Measurements from ENCODE around the gene ADCY10. TPM values are rescaled to one million over a fixed set of nuclear protein-coding genes. Genes with fewer than 3 reads are reported as not detected.

ADCY10 gene
- total RNA-seq, 1 experiment from 2014 or later = 0.20 TPM

GRCh38 chr1:167876597-167877175 is 37.2 kb downstream of the ADCY10 start:
- Mint-ChIP-seq H3K4me1 (peaks cover 10% of the 10 kb centered on the region in 2 experiments), H3K4me3 (no peak overlapping the region), H3K36me3 (ENCODE audit: insufficient read depth in 1 of 3, low read depth in 3 of 3) (no peaks in the 10 kb centered on the region), H3K9me3 (no peaks in the 10 kb centered on the region), H3K27me3 (ENCODE audit: low read depth) (no peaks in the 10 kb centered on the region), H3K27ac (no peak overlapping the region)
- no CpG with 5 or more reads among the region's 3 CpGs for WGBS (ENCODE audit: extremely low coverage, insufficient read length, low lambda C conversion rate)
- Histone ChIP-seq H4K8ac (replicated peaks; ENCODE audit: insufficient read length, low read depth, low read length) (no peak overlapping the region), H2AFZ (ENCODE audit: low read length) (no peak overlapping the region), H2BK20ac (ENCODE audit: low read depth, low read length, poor library complexity, severe bottlenecking) (no peak overlapping the region), H3K4me2 (ENCODE audit: insufficient read depth, insufficient read length, low read length) (no peak overlapping the region), H3K14ac (ENCODE audit: insufficient read depth, low read length) (no peak overlapping the region), H2BK5ac (ENCODE audit: insufficient read length, low read length) (no peak overlapping the region), H3K23ac (ENCODE audit: insufficient read length, low read depth, low read length) (no peak overlapping the region), H3K79me1 (ENCODE audit: insufficient read depth, low read depth, low read length, poor library complexity, severe bottlenecking) (no peaks in the 10 kb centered on the region), H3K4ac (ENCODE audit: low read depth, low read length) (no peak overlapping the region), H3K27ac (ENCODE audit: insufficient read length, low read depth, low read length) (no peak overlapping the region), H2BK120ac (ENCODE audit: low read depth, low read length, poor library complexity, severe bottlenecking) (no peak overlapping the region), H4K91ac (ENCODE audit: insufficient read length, low read depth, low read length) (no peak overlapping the region), H4K20me1 (ENCODE audit: control insufficient read depth, insufficient read depth, insufficient read length) (no peaks in the 10 kb centered on the region), H3K79me2 (ENCODE audit: insufficient read depth, low read length) (no peaks in the 10 kb centered on the region), H3K9me3 (ENCODE audit: control insufficient read depth, low read depth, low read length) (no peaks in the 10 kb centered on the region), H2BK15ac (ENCODE audit: low read depth, low read length) (no peak overlapping the region), H4K5ac (ENCODE audit: insufficient read length, low read depth, low read length) (no peak overlapping the region), H3K23me2 (ENCODE audit: insufficient read length, low read depth, low read length, poor library complexity, severe bottlenecking) (no peaks in the 10 kb centered on the region), H3K18ac (ENCODE audit: insufficient read length, low read depth, low read length) (no peak overlapping the region), H3T11ph (ENCODE audit: low read length) (no peak overlapping the region), H3K56ac (ENCODE audit: insufficient read length, low read depth, low read length) (no peak overlapping the region), H3K27me3 (ENCODE audit: insufficient read depth, low read length) (no peaks in the 10 kb centered on the region), H2AK5ac (ENCODE audit: insufficient read length, low read length) (no peak overlapping the region), H3K9ac (ENCODE audit: extremely low read depth, insufficient read length, low read length) (no peak overlapping the region), H3K4me1 (ENCODE audit: insufficient read depth, low read length) (0 out of 2 replicates have a peak, but pooled peaks cover 3% of the 10 kb centered on the region), H2BK12ac (ENCODE audit: insufficient read length, low read depth, low read length) (no peak overlapping the region)
- DNase-seq = no peak
- TF ChIP-seq CTCF (conservative IDR thresholded peaks at IDR 0.05) = no peak

Measured in H9 (cell line).